Activated naive CD4-positive, alpha-beta T cell treated with anti-CD3 and anti-CD28 coated beads, Interleukin-2, amount 10 ng/mL, durations not matched to agents 7 days and 5 days (primary cell): ENCODE measurements around the gene ZXDC.

Source experiments
- CTCF ChIA-PET: fragments of 350-600 bp; sonication (Branson Sonifier 250); formaldehyde crosslinking; loops from one replicate; lab custom pipeline; 2021; ENCODE audit warnings: antibody characterized with exemption; lab: Charles Lee
- DNase-seq: peaks from one replicate; pipeline ENCODE4 v3.0.0-alpha.2; 2020
- H3K27ac Mint-ChIP-seq: one replicate; pipeline ENCODE4 v1.8.0; 2021; ENCODE audit warnings: mild to moderate bottlenecking, moderate library complexity, mixed read lengths
- H3K27me3 Mint-ChIP-seq: one replicate; pipeline ENCODE4 v1.8.0; 2021; ENCODE audit warnings: mild to moderate bottlenecking, mixed read lengths
- H3K36me3 Mint-ChIP-seq: one replicate; pipeline ENCODE4 v1.8.0; 2021; ENCODE audit warnings: mixed read lengths
- H3K4me1 Mint-ChIP-seq: one replicate; pipeline ENCODE4 v1.8.0; 2021; ENCODE audit warnings: mixed read lengths
- H3K4me3 Mint-ChIP-seq: one replicate; pipeline ENCODE4 v1.8.0; 2021; ENCODE audit warnings: mild to moderate bottlenecking, moderate library complexity, mixed read lengths
- H3K9me3 Mint-ChIP-seq: one replicate; pipeline ENCODE4 v1.8.0; 2021; ENCODE audit warnings: mixed read lengths

ZXDC gene

GRCh38 chr3:126398423-126399350, 77.0 kb downstream of the ZXDC start:
- Mint-ChIP-seq H3K4me1 (no peaks in the 10 kb centered on the region), H3K36me3 (no peaks in the 10 kb centered on the region), H3K4me3 (no peak overlapping the region), H3K9me3 (no peaks in the 10 kb centered on the region), H3K27me3 (peaks cover 54% of the 10 kb centered on the region), H3K27ac (no peak overlapping the region)
- CTCF ChIA-PET, result interaction anchor here (1.0 kb wide), 1 partner anchor 9 kb away, joined by 5 read pairs; no protein-coding TSS in a partner anchor
- no peak for DNase-seq

GRCh38 chr3:126397610-126398422, 77.9 kb downstream of the ZXDC start:
- DNase-seq, result no peak
- no peaks in the 10 kb centered on the region for H3K9me3 Mint-ChIP-seq
- H3K27me3 Mint-ChIP-seq, result peaks cover 60% of the 10 kb centered on the region
- no peak overlapping the region for H3K27ac Mint-ChIP-seq
- no peaks in the 10 kb centered on the region for H3K4me1 Mint-ChIP-seq
- no peak overlapping the region for H3K4me3 Mint-ChIP-seq
- no peaks in the 10 kb centered on the region for H3K36me3 Mint-ChIP-seq
- CTCF ChIA-PET, result no interaction called here

GRCh38 chr3:126396536-126396935, 79.2 kb downstream of the ZXDC start:
- H3K27me3 Mint-ChIP-seq, result peaks cover 63% of the 10 kb centered on the region
- no peaks in the 10 kb centered on the region for H3K4me1 Mint-ChIP-seq
- no peaks in the 10 kb centered on the region for H3K36me3 Mint-ChIP-seq
- no peak overlapping the region for H3K4me3 Mint-ChIP-seq
- H3K9me3 Mint-ChIP-seq, result no peaks in the 10 kb centered on the region
- H3K27ac Mint-ChIP-seq, result no peak overlapping the region
- no peak for DNase-seq
- CTCF ChIA-PET, result no interaction called here

GRCh38 chr3:126395846-126396513, 79.7 kb downstream of the ZXDC start:
- DNase-seq, result no peak
- Mint-ChIP-seq H3K4me3 (no peak overlapping the region), H3K27ac (no peak overlapping the region), H3K27me3 (peaks cover 65% of the 10 kb centered on the region), H3K4me1 (peaks cover under 1% of the 10 kb centered on the region), H3K9me3 (no peaks in the 10 kb centered on the region), H3K36me3 (no peaks in the 10 kb centered on the region)
- CTCF ChIA-PET, result interaction anchor here (1.0 kb wide), 1 partner anchor 198 kb away, joined by 3 read pairs; no protein-coding TSS in a partner anchor

- H3K27me3 Mint-ChIP-seq, result peaks cover 75% of the 10 kb centered on the region
- DNase-seq, result no peak
Observed at GRCh38 chr3:126394977-126395321, 80.7 kb downstream of the ZXDC start.

GRCh38 chr3:126394179-126394976, 81.3 kb downstream of the ZXDC start, which contains the start of gene CFAP100:
Gene CFAP100 (plus strand): TSS chr3:126394909. CDS start chr3:126396001, 1,092 bp downstream.
- Mint-ChIP-seq H3K36me3 (no peaks in the 10 kb centered on the region), H3K27ac (no peak within 1 kb of the TSS), H3K4me1 (peaks cover 7% of the 10 kb centered on the region), H3K9me3 (no peaks in the 10 kb centered on the region), H3K27me3 (peaks cover 81% of the 10 kb centered on the region), H3K4me3 (no peak within 1 kb of the TSS)
- CTCF ChIA-PET, result interaction anchor here (1.0 kb wide), 1 partner anchor 196 kb away, joined by 3 read pairs; no protein-coding TSS in a partner anchor
- no peak for DNase-seq

More at GRCh38 chr3:126394977-126395321, 80.7 kb downstream of the ZXDC start:
- CTCF ChIA-PET, result interaction anchor here (1.0 kb wide), 1 partner anchor 197 kb away, joined by 3 read pairs; no protein-coding TSS in a partner anchor
- Mint-ChIP-seq H3K4me1 (peaks cover 7% of the 10 kb centered on the region), H3K36me3 (no peaks in the 10 kb centered on the region), H3K4me3 (no peak overlapping the region), H3K9me3 (no peaks in the 10 kb centered on the region), H3K27ac (no peak overlapping the region)

- H3K36me3 Mint-ChIP-seq, result no peaks in the 10 kb centered on the region
- CTCF ChIA-PET, result interaction anchor here (1.4 kb wide), 1 partner anchor 259 kb away, joined by 4 read pairs; no protein-coding TSS in a partner anchor
- H3K4me3 Mint-ChIP-seq, result no peak overlapping the region
- no peak overlapping the region for H3K27ac Mint-ChIP-seq
- peaks cover 7% of the 10 kb centered on the region for H3K4me1 Mint-ChIP-seq
- no peak for DNase-seq
- H3K9me3 Mint-ChIP-seq, result no peaks in the 10 kb centered on the region
- peaks cover 85% of the 10 kb centered on the region for H3K27me3 Mint-ChIP-seq
Observed at GRCh38 chr3:126393563-126393962, 82.1 kb downstream of the ZXDC start.

GRCh38 chr3:126392246-126392645, 83.4 kb downstream of the ZXDC start:
- H3K27ac Mint-ChIP-seq, result no peak overlapping the region
- CTCF ChIA-PET, result interaction anchor here (1.0 to 1.4 kb wide), 3 partner anchors 35 to 258 kb away, joined by 3 to 4 read pairs (median 3); partner anchors contain the start of gene KLF15
- H3K27me3 Mint-ChIP-seq, result peaks cover 91% of the 10 kb centered on the region
- DNase-seq, result no peak
- no peak overlapping the region for H3K4me3 Mint-ChIP-seq
- peaks cover 7% of the 10 kb centered on the region for H3K4me1 Mint-ChIP-seq
- no peaks in the 10 kb centered on the region for H3K36me3 Mint-ChIP-seq
- no peaks in the 10 kb centered on the region for H3K9me3 Mint-ChIP-seq

- H3K4me3 Mint-ChIP-seq, result no peak overlapping the region
- CTCF ChIA-PET, result no interaction called here
Observed at GRCh38 chr3:126391631-126392030, 84.1 kb downstream of the ZXDC start.

GRCh38 chr3:126390751-126391150, 84.9 kb downstream of the ZXDC start:
- peaks cover 82% of the 10 kb centered on the region for H3K27me3 Mint-ChIP-seq
- H3K9me3 Mint-ChIP-seq, result no peaks in the 10 kb centered on the region
- H3K4me1 Mint-ChIP-seq, result peaks cover 7% of the 10 kb centered on the region
- H3K27ac Mint-ChIP-seq, result no peak overlapping the region
- DNase-seq, result no peak
- H3K4me3 Mint-ChIP-seq, result no peak overlapping the region
- CTCF ChIA-PET, result interaction anchor here (0.8 to 2.5 kb wide), 4 partner anchors 144 to 462 kb away, joined by 3 to 9 read pairs (median 3); no protein-coding TSS in a partner anchor
- no peaks in the 10 kb centered on the region for H3K36me3 Mint-ChIP-seq

More at GRCh38 chr3:126391631-126392030, 84.1 kb downstream of the ZXDC start:
- DNase-seq, result no peak
- Mint-ChIP-seq H3K27ac (no peak overlapping the region), H3K36me3 (no peaks in the 10 kb centered on the region), H3K9me3 (no peaks in the 10 kb centered on the region), H3K27me3 (peaks cover 90% of the 10 kb centered on the region), H3K4me1 (peaks cover 7% of the 10 kb centered on the region)

GRCh38 chr3:126390201-126390600, 85.5 kb downstream of the ZXDC start:
- no peak for DNase-seq

GRCh38 chr3:126389794-126390146, 85.9 kb downstream of the ZXDC start:
- Mint-ChIP-seq H3K4me1 (peaks cover 7% of the 10 kb centered on the region), H3K27me3 (peaks cover 72% of the 10 kb centered on the region), H3K36me3 (no peaks in the 10 kb centered on the region), H3K9me3 (no peaks in the 10 kb centered on the region), H3K27ac (no peak overlapping the region), H3K4me3 (no peak overlapping the region)
- CTCF ChIA-PET, result interaction anchor here (1.1 to 2.5 kb wide), 5 partner anchors 10 to 256 kb away, joined by 3 to 9 read pairs (median 4); partner anchors contain the start of gene ZXDC
- no peak for DNase-seq

More at GRCh38 chr3:126390201-126390600, 85.5 kb downstream of the ZXDC start:
- Mint-ChIP-seq H3K4me3 (no peak overlapping the region), H3K27ac (no peak overlapping the region), H3K9me3 (no peaks in the 10 kb centered on the region), H3K36me3 (no peaks in the 10 kb centered on the region), H3K4me1 (peaks cover 7% of the 10 kb centered on the region), H3K27me3 (peaks cover 77% of the 10 kb centered on the region)
- CTCF ChIA-PET, result interaction anchor here (0.8 to 2.5 kb wide), 6 partner anchors 9 to 461 kb away, joined by 3 to 9 read pairs (median 4); partner anchors contain the start of gene ZXDC
